ENCODE measurements around the gene SYNE1.

GRCh38 chr6:152308306-152308705 is 328.9 kb downstream of the SYNE1 start:
- TF ChIP-seq CTCF (IDR thresholded peaks at IDR 0.05) (no peak), POLR2A (IDR thresholded peaks at IDR 0.05) (no peak)
